GM19397 (cell line): ENCODE results near the gene SCGB2B2.
"Not testable (repeated sequence)": the region's sequence is repeated elsewhere in the genome, so short reads cannot be mapped to it uniquely, and the experiment has no call there.

Experiments used
- ATAC-seq: cut with Tn5 transposase; IDR thresholded peaks from one replicate; pipeline ENCODE4 v1.9.1; 2021; ENCODE audit warnings: mild to moderate bottlenecking, moderate library complexity; ENCODE audit not compliant: unreplicated experiment

Gene SCGB2B2, protein sequence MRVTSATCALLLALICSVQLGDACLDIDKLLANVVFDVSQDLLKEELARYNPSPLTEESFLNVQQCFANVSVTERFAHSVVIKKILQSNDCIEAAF

GRCh38 chr19:34676697-34677385, at the start of gene SCGB2B2:
Gene SCGB2B2 (minus strand): TSS chr19:34677159. CDS start chr19:34594563, 82,596 bp downstream.
- peak; percentile 56 for ATAC-seq

GRCh38 chr19:34725400-34725799, 48.4 kb upstream of the SCGB2B2 start:
- no peak for ATAC-seq

DNA sequence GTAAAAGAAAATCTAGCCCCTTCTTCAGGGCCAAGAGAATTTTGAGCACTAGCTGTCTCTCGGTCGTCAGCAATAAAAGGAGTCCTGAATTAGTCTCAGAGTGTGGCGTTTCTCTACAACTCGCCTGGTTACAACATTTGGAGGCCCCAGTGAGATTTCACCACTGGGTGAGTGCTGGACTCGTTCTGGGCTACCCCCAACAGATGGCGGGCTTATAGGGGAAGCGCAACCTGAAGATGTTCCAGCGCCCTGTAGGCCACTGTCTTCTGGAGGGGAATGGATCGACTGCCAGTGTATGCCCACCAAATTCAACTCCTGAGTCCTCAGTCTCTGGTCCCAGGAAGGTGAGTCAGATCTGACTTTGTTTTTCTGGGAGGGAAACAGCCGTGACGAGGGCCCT, 45.4 kb upstream of the SCGB2B2 start:
- no peak for ATAC-seq

DNA sequence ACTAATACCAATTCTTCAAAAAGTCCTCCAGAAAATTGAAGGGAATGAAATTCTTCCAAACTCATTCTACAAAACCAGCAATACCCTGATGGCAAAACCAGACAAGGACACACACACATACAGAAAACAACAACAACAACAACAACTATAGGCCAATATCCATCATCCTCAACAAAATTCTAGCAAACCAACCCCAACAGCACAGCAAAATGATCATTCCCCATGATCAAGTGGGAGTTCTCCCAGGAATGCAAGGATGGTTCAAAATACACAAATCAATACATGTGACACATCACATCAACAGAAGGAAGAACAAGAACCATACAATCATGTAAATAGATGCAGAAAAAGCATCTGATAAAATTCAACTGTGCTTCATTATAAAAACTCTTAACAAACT, 38.4 kb upstream of the SCGB2B2 start:
- ATAC-seq: no peak

- no peak for ATAC-seq
Observed at GRCh38 chr19:34713262-34713637, 36.3 kb upstream of the SCGB2B2 start.

DNA sequence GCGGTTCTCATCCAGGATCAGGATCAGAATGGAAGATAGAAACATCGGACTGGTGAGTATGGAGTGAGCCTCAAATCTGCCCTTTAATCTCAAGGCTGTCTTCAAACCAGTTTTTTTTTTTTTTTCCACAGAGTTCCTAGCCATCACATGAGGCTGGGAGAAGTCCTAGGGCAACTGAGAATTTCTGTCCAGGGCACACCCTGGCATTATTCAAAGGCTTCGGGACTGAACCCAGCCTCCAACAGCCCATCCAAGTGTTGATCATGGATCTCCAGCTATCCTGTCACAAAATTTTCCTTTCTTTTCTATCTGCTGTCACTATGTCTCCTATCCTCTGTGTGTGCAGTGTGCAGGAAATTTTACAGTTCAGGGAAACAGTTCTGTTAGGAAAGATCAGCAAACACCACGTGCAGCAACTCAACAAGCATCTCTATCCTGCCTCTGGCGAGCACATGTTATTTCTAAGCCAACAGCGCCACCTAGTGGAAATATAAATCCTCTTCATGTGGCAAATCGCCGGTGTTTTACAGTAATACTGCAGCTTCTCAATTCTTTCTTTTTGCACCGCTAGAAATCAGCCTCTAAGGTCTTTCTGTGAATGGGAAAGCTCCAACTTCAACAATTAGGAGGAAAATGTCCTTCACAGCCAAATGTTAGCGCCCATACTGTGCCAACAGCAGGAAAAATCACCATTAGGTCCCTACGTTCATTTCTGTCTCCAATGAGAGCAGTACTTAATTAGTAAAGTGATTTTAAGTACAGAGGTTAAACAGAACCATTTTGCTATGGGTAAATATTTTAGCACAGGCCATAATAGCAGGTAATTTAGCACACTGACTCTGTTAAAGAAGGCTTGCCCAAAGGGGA, 35.7 kb upstream of the SCGB2B2 start:
- ATAC-seq: no peak

- no peak for ATAC-seq
Observed at GRCh38 chr19:34711890-34712289, 34.9 kb upstream of the SCGB2B2 start.

GRCh38 chr19:34707661-34708060, 30.7 kb upstream of the SCGB2B2 start:
- ATAC-seq: no peak

DNA sequence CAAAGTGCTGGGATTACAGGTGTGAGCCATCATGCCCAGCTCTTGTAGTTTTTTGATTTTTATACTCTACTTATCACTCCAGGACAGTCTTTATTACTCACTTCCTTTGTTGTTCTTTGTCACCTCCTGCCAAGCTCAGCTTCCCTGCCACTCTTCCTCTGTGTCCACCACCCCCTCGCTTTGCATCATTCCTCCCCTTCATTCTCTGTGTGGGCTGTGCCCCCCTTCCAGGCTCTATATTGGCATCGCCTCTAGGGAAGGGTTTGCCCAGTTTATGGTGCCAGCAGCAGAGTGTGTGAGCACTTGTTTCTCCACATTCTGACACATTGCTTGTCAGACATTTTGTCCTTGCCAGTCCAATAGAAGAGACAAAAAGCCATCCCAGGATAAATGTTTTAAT, 15.6 kb upstream of the SCGB2B2 start:
- no peak for ATAC-seq

DNA sequence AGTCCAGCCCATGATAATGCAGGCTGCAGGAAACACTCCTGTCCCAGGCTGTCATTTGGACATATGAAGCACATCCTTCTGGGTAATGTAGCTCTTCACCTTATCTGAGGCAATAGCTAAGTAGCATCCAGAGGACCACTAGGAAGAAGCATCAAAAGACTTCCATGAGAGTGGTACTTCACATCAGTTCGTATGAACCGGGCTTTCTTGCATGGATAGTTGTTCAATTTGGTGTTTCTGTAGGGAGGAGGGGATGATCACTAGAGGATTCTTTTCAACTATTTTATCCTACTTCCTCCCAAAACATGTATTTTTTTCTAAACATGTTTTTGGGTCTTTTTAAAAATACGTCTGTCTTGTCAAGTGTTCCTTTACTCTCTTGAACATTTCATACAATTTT, 13.4 kb upstream of the SCGB2B2 start:
- no peak for ATAC-seq

GRCh38 chr19:34688592-34688991, 11.6 kb upstream of the SCGB2B2 start:
- no peak for ATAC-seq

GRCh38 chr19:34687348-34687747, 10.4 kb upstream of the SCGB2B2 start:
- no peak for ATAC-seq

DNA sequence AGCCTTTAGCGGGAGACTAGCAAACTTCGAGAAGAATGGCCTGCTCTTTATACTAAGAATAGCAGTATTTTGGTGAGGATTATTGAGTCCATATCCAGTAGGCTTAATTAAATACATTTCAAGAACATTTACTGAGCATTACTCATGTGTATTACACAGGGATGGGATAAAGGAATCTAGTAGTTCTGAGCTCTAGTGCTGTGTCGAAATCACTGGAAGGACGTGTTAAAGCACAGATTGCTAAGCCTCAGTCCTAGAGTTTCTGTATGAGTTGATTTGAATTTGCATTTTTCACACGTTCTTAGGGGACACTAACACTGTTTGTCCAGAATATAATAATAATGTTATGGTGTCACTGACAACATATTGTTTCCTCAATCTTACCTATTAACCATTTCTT, 9.5 kb upstream of the SCGB2B2 start:
- ATAC-seq: no peak

DNA sequence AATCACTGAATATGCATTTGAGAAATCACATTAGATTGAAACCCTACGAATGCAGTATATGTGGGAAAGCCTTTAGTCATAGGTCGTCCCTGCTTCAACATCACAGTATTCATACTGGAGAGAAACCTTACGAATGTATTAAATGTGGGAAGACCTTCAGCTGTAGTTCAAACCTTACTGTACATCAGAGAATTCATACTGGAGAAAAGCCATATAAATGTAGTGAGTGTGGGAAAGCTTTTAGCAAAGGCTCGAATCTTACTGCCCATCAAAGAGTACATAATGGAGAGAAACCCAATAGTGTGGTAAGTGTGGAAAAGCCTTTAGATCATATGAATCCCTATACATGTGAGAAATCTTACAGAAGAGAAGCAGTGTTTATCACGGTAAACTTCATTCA, 8.3 kb upstream of the SCGB2B2 start:
- ATAC-seq: not testable (repeated sequence)

- ATAC-seq: no peak
Observed at GRCh38 chr19:34681478-34681877, 4.5 kb upstream of the SCGB2B2 start.

DNA sequence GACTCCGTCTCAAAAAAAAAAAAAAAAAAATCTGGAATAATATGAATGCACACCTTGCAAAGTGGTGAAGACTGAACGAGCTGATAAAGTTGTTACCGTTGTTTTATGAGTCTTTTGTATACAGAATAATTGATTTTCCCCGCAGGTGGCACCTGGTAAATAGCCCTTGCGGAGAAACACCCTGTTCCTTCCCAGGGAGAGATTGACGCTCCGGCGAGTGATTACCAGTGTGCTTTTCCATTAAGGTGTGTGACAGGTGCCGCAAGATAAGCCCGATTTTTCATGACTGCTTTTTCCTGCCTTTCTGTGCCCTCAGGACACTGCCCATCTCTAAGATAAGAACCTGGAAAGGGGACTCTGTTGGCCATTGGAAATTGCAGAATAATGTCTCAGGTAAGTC, 1.5 kb upstream of the SCGB2B2 start:
- ATAC-seq: no peak

GRCh38 chr19:34678085-34678412, 1.1 kb upstream of the SCGB2B2 start:
- no peak for ATAC-seq

DNA sequence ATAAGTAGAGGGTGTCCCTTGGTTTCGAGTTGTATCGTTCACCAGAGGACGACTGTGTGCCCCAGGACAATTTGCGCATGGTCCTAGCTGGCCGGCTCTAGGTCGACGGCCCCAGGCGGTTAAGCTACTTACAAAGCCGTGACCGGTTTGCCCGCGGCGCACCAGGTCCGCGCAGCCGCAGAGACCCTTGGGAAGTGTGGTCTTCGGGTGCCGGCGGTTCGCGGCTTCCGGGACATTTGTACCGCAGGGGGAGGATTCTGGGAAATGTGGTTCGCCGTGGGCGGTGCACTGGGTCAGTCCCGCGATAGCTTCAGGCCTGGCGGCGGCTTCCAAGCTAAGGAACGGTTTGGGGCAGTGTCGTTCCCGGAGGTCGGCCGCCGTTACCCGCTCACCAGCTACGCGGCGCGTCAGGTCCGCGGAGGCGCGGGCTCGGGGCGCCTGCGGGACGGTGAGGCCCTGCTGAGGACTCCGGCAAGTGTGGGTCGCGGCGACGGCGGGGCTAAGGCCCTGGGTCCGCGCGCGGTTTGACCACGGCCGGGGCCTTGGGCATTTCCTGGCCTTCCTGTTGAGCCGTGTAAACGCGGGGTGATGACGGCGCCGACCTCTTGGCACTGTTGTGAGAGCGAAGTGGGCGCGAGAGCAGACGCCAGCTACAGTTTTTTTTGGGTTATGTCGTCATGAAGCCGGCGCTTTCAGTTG, 576 bp upstream of the SCGB2B2 start, which contains the start of gene ZNF302:
TSS of gene ZNF302 (plus strand) at position 293 of the 699 bp plus-strand sequence. CDS start 1,127 bp downstream, outside the sequence.
- peak; percentile 93 for ATAC-seq

DNA sequence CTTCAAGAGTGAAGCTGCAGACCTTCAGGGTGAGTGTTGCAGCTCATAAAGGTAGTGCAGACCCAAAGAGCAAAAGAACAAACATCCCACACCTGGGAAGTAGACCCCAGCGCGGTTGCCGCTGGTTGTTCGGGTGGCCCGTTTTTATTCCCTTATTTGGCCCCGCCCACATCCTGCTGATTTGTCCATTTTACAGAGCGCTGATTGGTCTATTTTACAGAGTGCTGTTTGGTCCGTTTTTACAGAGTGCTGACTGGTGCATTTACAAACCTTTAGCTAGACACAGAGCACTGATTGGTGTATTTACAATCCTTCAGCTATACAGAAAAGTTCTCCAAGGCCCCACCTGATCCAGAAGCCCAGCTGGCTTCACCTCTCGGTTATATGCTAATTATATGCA, 1.0 kb downstream of the SCGB2B2 start:
- ATAC-seq: no peak

GRCh38 chr19:34675250-34675649, 1.7 kb downstream of the SCGB2B2 start:
- ATAC-seq: no peak

DNA sequence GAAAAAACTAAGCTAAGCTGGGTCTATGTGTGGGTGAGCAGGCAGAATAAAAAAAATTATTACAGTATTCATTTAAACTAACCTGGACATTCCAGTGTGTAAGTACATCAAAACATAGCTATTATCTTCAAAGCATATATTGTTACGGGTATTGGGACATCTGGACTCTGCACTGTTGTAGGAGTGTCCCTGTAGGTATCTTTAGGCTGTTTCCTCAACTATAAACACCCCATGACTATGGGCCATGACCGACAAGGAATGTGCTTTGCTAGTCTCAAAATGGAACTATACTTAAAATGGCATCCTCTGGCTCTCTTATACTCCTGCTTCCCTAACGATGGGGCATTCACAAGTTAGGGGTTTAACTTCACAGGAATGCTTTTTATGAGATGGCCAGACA, 3.4 kb downstream of the SCGB2B2 start:
- no peak for ATAC-seq
